ENCODE data around the gene MAGEA4. TPM values are rescaled to one million over a fixed set of nuclear protein-coding genes. Genes with fewer than 3 reads are reported as not detected.

Gene MAGEA4
- total RNA-seq, 1 donor from 2014 or later, result not detected

DNA sequence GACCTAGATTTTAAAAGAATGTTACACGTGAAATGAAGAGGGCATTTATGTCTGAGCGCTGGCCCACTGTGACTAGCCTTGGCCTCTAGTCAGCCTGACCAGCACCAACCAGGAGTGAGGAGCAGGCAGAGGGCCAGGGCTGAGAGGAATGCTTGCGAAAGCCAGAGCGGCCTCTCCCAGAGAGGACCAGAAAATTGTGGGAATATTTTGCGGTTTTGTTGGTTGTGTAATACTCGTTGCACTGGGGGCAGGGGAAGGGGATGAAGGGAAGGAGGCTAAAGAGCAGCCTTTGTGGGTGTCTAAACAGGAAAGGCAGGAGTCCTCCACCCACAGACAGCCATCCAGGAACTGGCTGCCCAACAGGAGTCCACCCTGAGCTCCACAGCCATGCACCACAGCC is 58.0 kb downstream of the MAGEA4 start:
- no peaks in the 10 kb centered on the region for H3K27me3 Mint-ChIP-seq (ENCODE audit: low read depth)
- H3K27ac Mint-ChIP-seq (ENCODE audit: unreplicated experiment), result no peak overlapping the region
- no peak for TF ChIP-seq CTCF (IDR thresholded peaks at IDR 0.05)
- H3K9me3 Mint-ChIP-seq (ENCODE audit: low read depth), result peaks cover 21% of the 10 kb centered on the region
- no peak for DNase-seq (ENCODE audit: low spot score)
- no peaks in the 10 kb centered on the region for H3K36me3 Mint-ChIP-seq (ENCODE audit: low read depth)
- H3K4me3 Mint-ChIP-seq (ENCODE audit: unreplicated experiment), result no peak overlapping the region
- peaks cover 7% of the 10 kb centered on the region for H3K4me1 Mint-ChIP-seq (ENCODE audit: low read depth)

DNA sequence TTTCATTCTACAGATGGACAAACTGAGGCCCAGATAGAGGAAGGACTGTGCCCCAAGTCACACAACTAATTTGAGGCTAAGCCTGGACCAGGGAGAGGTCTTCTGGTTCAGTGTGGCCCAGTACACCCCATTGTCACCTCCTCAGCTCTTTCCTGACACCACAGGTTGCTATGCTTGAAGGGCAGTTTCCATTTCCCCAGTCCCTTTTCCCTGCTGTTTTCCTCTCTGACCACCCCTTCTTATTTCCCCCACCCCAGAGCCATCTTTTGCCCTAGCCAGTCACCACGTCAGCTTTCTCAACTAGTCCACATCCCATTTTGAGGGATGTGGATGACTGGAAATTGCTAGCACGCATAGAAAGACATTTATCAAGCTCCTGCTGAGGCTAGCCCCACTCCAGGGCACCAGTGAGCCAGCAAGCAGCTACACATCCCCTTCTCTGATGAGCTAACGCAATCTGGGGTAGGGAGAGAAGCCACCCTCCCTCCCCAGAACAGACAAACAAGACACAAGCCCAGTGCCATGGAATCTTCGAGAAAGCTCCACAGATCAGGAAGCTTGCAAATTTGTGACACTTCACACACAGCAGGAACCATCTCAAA is 60.5 kb downstream of the MAGEA4 start:
- Mint-ChIP-seq H3K9me3 (ENCODE audit: low read depth) (peaks cover 18% of the 10 kb centered on the region), H3K36me3 (ENCODE audit: low read depth) (no peaks in the 10 kb centered on the region), H3K27me3 (ENCODE audit: low read depth) (no peaks in the 10 kb centered on the region), H3K4me3 (ENCODE audit: unreplicated experiment) (no peak overlapping the region), H3K4me1 (ENCODE audit: low read depth) (peaks cover 7% of the 10 kb centered on the region), H3K27ac (ENCODE audit: unreplicated experiment) (no peak overlapping the region)
- no peak for TF ChIP-seq CTCF (IDR thresholded peaks at IDR 0.05)
- no peak for DNase-seq (ENCODE audit: low spot score)

GRCh38 chrX:151973851-151974335 is 61.2 kb downstream of the MAGEA4 start:
- peaks cover 14% of the 10 kb centered on the region for H3K9me3 Mint-ChIP-seq (ENCODE audit: low read depth)
- H3K36me3 Mint-ChIP-seq (ENCODE audit: low read depth), result no peaks in the 10 kb centered on the region
- H3K4me1 Mint-ChIP-seq (ENCODE audit: low read depth), result peaks cover 7% of the 10 kb centered on the region
- no peak overlapping the region for H3K27ac Mint-ChIP-seq (ENCODE audit: unreplicated experiment)
- no peak for TF ChIP-seq CTCF (IDR thresholded peaks at IDR 0.05)
- DNase-seq (ENCODE audit: low spot score), result no peak
- no peaks in the 10 kb centered on the region for H3K27me3 Mint-ChIP-seq (ENCODE audit: low read depth)
- peak overlapping the region; percentile 41 for H3K4me3 Mint-ChIP-seq (ENCODE audit: unreplicated experiment)

Small RNA genes within 50 kb of the gene (microRNA-seq; reads per million reads assigned to microRNA genes)
- 53.2 reads per million, percentile 52 among the genes with 10 or more reads in this experiment for gene MIR224 (ENCODE audit: borderline number of aligned reads)
- gene MIR452 (ENCODE audit: borderline number of aligned reads), result 48.2 reads per million, percentile 50 among the genes with 10 or more reads in this experiment

Other genes starting within 250 kb of the MAGEA4 start
- not detected in 3 replicates for gene PRRG3, start 217.4 kb upstream of the MAGEA4 start, total RNA-seq
- not detected in 3 replicates for gene FATE1, start 196.9 kb upstream of the MAGEA4 start, total RNA-seq
- gene CNGA2, start 178.1 kb upstream of the MAGEA4 start, total RNA-seq, result not detected in 3 replicates
- 0.51 to 1.0 TPM (median 0.94 TPM) in 3 replicates for gene GABRE, start 61.8 kb downstream of the MAGEA4 start, total RNA-seq
- gene MAGEA10, start 225.7 kb downstream of the MAGEA4 start, total RNA-seq, result not detected in 3 replicates

All from chondrocyte (in vitro differentiated cells).